ENCODE data around the gene CSH2.
"Not testable (repeated sequence)": the region's sequence is repeated elsewhere in the genome, so short reads cannot be mapped to it uniquely, and the experiment has no call there.

Gene CSH2

DNA sequence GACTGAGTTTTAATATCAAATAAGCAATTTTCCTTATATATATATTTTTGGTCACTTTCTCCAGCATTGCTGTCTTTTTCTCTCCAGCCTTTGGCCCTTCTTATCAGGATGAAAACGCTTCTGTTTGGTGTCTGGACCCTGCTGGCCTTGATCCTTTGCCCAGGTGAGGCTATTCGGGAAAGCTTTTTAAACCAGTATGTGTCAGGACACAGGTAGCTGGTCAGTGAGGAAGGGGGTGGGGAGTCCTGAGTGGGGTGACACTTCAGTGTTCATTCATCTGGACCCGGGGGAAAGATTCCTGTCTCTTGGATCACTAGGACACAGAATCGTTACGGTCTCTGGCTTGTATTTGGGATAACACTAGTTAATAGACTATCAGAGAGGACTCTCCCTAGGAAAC lies 18.8 kb downstream of the CSH2 start:
- DNase-seq: no peak

DNA sequence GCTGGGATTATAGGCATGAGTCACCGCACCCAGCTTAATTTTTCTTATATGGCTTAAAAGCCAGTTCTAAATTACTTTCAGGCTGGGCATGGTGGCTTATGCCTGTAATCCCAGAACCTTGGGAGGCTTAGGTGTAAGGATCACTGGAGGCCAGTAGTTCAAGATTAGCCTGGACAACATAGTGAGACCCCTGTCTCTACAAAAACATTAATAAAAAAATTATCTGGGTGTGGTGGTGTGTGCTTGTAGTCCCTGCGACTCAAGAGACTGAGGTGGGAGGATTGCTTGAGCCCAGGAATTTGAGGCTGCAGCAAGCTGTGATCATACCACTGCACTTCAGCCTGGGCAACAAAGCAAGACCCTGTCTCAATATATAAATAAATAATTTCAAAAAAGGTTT lies 20.2 kb downstream of the CSH2 start:
- DNase-seq: no peak

DNA sequence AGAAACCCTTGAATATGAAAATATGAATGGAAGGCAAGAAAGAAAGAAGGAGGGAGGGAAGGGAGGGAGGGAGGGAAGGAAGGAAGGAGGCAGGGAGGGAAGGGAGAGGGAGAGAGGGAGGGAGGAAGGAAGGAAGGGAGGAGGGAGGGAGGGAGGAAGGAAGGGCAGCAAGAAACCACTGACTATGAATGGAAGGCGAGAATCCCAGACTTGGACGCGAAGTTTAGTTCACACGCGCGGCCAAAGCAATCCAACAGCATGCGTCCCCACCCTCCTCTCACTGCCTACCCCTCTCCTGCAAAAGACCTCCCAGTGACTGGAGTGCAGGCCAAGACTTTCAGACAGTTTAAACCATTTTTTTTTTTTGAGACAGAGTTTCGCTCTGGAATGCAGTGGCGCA lies 23.1 kb downstream of the CSH2 start:
- no peak for DNase-seq

DNA sequence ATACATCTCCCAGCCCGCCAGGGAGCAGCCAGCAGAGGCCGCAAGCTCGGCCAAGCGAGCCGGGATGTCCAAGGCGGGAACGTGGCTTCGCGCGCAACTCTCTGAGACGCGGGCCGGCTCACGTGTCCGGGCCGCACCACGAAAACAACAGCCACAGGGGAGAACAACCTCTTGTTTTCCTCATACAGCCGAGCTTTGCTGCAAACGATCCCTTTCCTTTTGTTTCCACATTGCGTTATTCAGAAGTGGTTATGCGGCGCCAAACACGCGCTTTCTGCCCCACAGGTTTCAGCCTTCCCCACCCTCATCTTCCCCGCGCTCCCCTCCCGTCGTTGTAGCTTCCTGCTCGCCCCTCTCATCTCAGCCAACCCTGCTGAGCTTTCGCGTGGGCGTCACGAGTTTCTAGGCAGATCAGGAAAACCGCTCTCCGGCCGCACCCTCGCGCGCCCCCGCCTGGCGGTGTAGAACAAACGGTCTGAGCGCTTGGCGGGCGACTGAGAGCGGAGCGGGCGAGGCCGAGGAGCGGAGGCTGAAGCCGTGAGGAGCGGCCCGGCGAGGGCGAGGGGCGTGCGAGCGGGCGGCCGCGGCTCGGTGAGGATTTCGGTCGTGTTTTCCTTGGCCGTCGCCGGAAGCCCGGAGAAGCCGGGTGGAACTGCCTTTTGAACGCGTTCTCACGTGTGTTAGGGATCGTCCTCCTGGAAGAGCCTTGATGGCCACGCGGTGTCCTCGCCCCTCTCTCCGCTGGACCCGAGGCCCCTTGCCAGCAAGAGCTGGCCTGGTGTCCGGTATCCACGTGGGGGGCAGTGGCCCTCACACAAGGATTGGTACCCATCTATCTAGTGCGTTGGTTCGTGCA lies 24.4 kb downstream of the CSH2 start:
- peak; percentile 98 for DNase-seq

DNA sequence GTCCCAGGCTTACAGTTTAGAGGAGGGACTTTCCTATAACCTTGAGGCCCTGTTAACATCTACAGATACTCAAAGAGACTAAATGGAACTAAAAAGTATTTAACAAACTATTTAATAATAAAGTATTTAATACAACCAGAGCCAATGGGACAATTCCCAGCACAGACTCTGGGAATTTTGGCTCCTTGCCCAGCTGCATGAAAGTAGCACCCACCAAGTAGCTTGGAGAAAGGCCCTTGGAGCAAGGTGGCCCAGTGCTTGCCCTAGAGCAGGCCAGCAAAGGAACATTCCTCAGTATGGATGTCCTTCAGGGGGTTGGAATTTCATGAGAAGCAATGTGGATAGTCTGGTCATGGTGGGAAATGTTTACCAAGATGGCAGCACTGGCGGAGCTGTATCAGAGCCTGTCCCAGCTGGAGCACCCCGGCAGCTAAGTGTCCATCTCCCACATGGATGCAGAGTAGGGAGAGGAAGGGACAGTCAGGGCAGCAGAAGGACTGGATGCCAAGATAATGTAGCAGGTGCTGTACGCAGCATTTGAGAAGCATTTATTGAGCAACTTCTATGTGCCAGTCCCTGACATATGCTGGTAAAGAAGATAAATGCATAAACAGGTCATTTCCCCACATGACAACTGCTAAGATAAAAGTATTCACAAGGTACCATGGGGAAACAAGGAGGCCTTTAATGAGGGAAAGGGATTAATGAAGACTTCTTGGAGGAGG lies 25.8 kb downstream of the CSH2 start:
- no peak for DNase-seq

DNA sequence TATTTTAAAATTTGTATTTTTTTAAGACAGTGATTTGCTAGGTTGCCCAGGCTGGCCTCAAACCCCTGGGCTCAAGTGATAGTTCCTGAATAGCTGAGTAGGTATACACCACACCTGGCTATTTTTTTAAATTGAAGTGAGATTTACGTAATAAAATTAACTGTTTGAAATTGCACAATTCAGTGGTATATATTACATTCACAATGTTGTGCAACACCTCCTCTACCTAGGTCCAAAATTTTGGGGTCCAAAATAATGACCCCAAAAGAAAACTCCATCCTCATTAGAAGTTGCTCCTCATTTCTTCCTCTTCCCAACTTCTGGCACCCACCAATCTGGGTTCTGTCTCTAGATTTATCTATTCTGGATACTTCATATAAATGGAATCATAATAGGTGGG lies 28.0 kb downstream of the CSH2 start:
- no peak for DNase-seq

DNA sequence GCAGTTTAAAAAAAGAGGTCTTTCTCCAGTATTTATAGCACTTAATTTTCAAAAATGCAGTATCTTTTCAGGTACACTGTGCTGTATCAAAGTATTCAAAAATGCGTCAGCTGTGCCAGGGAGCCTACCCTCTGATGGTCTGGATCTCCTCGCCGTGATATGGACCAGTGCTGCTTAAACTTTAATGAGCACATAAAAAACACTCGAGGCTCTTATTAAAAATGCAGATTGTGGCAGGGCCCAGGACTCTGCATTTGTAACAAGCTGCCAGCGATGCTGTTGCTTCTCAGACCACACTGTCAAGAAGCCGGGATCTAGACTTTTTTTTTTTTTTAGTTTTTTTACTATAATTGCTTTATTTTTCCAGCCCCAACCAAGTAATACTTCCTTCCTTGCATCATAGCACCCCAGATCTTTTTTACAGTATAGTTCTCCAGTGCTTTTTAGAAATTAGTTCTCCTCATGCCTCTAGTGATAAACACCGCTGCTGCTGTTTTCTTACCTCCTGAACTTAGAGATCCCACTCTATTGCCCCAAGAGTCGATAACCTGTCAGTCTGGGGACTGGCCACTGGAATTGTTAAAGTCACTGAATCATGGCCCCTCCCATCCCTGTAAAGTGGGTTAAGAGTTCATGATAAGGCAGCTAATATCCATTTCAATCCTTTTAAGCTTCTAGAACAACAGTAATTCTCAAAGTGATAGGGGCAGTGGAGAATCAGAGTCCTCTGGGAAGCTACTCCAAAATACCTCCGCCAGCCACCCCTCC lies 29.4 kb downstream of the CSH2 start:
- no peak for DNase-seq

DNA sequence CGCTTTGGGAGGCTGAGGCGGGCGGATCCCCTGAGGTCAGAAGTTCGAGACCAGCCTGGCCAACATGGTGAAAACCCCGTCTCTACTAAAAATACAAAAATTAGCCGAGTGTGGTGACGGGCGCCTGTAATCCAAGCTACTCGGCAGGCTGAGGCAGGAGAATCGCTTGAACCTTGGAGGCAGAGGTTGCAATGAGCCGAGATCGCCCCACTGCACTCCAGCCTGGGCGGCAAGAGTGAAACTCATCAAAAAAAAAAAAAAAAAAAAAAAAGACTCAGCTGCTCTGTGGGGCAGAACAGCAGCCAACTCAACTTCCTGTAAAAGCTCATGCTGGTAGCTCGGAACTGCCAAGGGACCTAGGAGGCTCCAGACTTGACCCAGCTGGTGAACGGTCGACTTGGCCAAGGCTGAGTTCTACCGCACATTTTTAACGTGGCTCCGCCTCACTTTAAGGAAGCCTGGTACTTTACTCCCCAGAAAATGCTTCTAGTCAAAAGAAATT lies 30.0 kb downstream of the CSH2 start:
- DNase-seq: not testable (repeated sequence)

DNA sequence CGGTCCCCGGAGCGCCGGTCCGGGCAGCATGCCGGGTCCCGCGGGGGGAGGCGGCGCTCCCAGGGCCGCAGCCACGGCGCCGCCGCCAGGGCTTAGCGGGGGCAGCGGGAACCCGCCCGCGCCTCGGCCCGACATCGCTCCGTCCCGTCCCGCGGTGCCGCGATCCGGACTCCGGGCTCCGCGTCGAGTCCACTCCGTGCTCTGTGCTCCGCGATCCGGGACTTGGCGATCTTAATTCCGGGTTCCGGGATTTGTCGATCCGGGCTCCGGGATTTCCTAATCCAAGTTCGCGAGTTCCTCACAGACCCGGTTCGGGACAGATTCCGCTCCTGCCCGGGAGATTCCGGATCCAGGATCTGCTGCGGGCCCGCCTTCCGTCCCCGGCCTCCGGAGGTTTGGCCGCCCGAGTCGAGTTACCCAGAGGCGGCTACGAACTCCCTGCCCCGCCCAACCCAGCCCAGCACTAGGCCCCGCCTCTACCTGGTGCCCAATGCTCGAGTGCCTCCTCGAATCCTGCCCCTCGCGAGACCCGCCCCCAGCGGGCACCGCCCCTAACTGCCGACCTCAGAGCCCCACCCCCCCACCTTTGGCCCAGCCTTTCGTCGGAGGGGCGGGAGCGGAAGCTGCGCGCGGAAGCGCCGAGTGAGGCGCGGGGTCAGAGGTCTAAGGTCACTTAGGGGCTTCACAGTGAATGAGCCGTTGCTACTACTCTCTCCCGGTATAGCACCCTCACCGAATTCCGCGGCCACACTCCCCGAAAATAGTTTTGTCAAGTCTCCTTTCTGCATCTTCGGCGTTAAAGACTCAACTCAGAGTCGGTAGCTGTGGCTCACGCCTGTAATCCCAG lies 30.7 kb downstream of the CSH2 start, which contains the start of gene SMARCD2:
Gene SMARCD2, minus strand, starts transcription at position 146 of the 847 bp plus-strand sequence. Its CDS starts 11 bp downstream, at position 135.
- peak; percentile 99 for DNase-seq

DNA sequence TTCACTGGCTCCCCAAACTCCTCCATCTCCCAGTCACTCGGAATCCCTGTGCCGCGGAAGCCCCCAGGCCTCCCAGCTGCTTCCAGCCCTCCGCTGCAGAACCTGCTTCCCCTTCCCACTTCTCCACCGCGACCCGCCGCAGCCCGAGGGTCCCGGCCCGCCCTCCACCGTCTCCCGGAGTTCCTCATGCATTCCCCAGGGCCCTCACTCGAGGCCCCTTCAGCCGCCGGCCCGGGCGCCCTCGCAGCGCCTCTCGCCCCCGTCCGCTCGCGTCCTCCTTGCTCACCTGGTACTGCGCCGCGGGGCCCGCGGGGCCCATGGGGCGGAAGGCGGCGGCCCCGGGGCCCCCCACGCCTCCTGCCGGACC lies 31.3 kb downstream of the CSH2 start:
- peak; percentile 52 for DNase-seq

DNA sequence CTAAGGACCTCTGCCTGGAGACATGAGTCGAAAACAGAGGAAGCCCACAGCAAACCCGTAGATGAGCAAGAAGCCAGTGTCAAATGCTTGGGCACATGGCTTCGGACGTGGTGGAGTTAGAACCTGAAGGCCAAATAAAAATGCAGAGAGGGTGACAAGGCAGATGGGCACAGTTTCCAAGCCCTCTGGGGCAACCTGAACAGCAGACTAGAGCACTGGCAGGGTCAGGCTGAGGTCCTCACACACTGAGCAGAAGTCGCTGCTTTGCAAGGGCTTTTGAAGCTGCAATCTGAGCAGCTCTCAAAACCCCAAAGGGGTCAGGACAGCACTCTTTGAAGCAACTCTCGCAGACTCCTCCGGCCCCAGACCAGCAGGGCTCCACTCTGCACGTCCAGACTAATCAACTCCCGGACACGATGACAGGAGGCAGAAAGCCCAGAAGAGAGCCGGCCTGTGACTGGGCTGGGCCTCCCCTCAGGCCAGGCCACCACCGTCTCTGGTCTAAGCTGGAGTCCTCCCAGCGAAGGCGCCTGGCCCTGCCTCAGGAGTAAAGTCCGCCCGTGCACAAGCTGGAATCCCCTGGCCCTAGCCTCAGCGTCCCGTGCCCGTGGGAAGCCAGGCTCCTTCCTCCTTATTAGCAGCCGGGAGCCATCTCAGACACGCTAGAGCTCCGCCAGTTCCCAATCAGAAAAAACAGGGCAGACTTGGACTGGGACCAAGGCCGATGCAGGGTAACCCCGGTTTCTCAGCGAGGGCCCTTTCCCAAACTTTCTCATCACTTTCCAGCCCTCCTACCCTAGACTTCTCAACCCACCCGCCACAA lies 31.9 kb downstream of the CSH2 start:
- DNase-seq: no peak

DNA sequence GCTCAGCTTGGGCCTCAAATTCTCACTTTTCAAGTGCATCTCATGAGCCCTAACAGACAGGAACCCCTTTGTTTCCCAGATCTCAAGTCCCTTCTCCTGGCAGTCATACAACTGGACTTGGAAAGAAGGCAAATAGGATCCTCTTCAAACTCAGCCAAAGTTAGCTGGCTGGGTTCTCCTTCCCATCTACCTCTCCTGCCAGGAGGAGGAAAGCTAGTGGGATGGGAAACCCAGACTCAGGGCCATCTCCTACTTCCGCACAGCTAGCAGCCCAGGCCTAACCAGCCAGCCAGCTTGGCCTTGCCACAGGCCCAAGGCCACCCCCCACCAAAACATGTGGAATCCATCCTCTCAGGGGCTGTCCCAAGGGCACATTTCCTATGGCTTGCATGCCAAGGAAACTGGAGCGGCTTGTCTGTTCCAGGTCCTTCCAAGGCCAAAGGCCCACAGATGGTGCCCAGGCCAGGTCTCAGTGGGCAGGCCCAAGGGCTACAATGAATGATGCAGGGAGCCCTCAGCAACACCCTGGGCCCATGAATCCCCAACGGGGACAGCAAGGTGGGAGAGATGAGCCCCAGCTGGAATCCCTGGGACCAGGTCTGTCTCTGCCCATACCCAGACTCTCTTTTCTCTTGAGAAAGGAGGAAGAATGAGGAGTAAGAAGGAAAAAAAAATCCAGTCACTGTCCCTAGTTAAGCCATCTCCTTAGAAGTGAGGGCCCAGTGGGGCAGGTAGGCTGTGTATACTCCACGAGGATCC lies 32.7 kb downstream of the CSH2 start:
- no peak for DNase-seq

DNA sequence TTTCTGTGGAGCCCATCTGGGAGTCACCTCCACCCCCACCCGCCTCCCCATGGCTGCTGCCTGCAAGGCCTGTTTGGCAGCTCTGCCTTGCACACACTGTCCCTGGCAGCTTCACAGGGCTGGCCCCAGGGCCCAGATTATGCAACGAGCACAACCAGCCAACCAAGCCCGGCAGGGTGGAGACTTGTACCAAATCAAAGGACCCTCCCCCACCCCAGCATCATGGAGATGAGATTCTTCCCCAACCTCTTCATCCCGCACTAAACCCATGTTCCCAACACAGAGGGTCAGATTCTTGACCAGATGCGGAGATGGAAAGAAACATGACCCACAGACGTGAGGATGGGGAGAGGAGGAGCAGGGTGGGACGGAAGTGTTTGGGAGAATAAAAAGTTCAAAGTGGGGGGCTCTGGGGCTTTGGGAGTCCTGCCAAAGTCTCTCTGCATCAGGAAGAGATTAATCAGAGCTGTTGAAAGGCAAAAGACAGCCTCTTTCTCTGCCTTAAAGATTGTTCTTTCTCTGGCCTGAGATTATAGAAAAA lies 34.8 kb downstream of the CSH2 start:
- DNase-seq: no peak

DNA sequence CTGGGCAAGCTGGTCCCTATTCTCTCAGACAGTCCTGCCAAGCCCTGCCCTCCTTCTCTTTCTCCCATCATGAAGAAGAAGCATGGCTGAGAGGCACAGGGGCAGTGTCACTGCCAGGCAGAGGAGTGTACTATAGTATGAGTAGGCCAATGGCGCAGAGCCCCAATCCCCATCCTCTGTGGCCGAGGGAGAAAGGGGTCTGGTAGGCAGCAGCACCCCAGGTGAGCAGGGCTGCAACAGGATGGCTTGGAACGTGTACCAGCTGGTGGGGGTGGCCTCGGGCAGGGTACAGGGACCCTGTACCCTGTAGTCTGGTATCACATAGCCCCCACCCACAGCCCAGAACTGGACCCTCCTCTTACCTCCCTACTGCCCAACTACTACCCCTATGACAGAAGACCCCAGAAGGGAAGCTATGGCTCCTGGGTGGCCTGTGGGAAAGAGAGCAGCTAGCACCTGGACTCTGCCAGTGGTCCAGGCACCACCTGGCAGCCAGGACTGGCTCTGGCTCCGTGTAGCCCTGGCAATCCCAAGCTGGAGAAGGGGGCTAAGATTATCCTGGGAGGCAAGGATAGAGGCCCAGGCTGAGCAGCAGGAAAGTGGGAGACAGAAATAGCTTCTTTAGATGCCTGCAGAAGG lies 35.4 kb downstream of the CSH2 start:
- DNase-seq: no peak

DNA sequence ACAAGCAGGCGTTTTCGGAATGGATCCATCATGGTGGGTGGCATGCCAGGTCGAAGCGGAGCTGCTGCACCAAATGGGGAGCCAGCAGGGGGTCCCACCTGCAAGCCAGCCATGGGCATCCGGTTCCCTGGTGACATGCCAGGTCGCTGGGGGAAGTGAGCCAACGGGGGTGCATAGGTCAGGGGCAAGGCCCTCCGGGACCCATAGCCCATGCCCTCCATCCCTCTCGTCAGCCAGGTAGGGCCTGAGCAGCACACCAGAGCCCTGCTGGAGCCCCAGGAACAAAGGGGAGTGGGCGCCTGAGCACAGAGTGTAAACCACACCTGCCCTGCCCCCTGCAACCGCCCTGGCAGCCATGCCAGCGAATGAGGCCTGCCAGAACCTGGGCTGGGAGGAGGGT lies 36.0 kb downstream of the CSH2 start:
- no peak for DNase-seq

DNA sequence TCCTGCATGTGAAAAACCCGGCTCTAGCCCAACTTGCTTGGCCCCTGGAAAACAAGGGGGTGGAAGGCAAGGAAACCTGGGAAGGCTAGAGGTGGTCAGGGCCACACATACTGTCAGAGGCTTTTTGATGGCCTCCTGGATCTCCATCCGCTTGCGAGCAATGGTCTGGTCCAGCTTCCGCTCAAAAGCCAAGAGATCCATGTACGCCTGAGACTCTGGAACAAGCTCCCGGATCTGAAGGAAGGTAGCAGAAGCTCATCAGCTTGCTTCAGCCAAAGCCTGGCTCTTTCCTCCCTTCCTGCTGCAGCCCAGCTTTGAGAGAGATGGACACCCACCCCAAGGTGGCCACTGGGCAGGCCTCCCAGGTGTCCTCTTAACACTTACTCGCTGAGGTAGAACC lies 36.7 kb downstream of the CSH2 start:
- no peak for DNase-seq

DNA sequence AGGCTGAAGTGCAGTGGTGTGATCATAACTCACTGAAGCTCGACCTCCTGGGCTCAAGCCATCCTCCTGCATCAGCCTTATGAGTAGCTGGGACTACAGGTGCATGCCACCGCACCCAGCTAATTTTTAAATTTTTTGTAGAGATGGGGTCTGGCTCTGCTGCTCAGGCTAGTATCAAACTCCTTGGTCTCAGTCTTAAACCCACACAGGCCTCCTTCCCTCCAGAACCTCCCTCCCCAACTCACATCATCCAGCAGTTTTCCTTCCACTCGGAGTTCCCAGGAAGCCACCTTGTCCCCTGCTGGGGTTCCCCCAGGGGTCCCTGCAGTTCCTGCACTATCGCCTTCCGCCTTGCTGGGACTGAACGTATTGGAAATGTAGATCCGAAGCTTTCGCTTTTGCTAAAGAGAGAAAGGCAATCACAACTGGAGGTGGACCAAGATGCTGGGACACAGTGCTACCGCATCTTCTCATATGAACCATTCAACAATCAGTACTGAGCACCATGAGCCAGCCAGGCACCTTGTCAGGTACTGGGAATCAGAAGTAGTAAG lies 38.2 kb downstream of the CSH2 start:
- no peak for DNase-seq

DNA sequence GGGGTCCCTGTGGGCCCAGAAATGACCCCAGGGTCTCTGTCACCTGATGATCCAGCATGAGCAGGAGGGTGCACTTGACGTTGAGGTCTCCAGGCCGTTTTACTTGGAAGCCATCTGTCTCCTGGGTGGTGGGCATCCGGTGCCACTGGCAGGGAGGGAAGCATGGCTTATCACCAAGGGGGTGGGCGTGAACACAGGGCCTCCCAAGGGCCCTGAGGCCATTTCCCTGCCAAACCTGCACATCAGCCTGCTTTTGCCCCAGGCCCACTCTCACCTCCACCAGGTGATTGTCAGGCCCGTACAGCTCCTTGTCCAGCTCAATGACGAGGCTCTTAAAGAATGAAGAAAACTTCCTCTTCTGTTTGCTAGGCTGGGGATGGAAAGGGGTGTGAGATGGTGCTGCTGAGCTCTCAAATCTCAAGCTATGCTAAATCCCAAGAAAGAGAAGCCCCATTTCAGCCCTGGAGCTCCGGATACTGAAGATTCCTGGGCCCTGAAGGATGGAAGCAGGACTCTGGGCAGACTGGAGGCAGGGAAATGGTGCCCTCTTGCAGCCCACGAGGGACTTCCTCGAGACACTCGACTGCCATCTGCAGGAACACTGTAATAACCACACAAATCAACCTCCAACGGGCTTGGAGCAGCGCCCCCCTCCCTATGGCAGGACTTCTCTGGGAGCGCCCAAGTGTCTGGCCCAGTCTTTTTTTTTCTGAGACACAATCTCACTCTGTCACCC lies 38.9 kb downstream of the CSH2 start:
- DNase-seq: no peak

All from activated CD4-positive, CD25-positive, alpha-beta regulatory T cell treated with anti-CD3 and anti-CD28 coated beads, Interleukin-2, amount 50 U/mL, for 72 hours (primary cell).